T-helper 17 cell (primary cell): Measurements from ENCODE around the gene TAF11L14. TPM values are rescaled to one million over a fixed set of nuclear protein-coding genes. Genes with fewer than 3 reads are reported as not detected.
"Not testable (repeated sequence)": the region's sequence is repeated elsewhere in the genome, so short reads cannot be mapped to it uniquely, and the experiment has no call there.

Experiments
- ATAC-seq: fragments of 150-1000 bp; cut with Tn5 transposase; 2 replicates; pipeline ENCODE4 v1.10.0; 2021; ENCODE audit warnings: mild to moderate bottlenecking, moderate library complexity
- DNase-seq, 3 donors: peaks; one replicate each; pipeline versions ENCODE4 v3.0.0 to v3.0.0-alpha.2; 2020 to 2021
- H3K9me3 ChIP-seq: one replicate; pipeline ENCODE4 v1.7.0; 2013; ENCODE audit warnings: low read length, mild to moderate bottlenecking; ENCODE audit not compliant: control insufficient read depth, poor library complexity, severe bottlenecking
- H3K27ac Mint-ChIP-seq: one replicate; pipeline ENCODE4 v1.8.0; 2022; ENCODE audit warnings: mild to moderate bottlenecking, moderate library complexity, mixed read lengths
- H3K27me3 Mint-ChIP-seq: one replicate; pipeline ENCODE4 v1.8.0; 2022; ENCODE audit warnings: mixed read lengths
- H3K36me3 Mint-ChIP-seq: one replicate; pipeline ENCODE4 v1.8.0; 2022; ENCODE audit warnings: low read depth, mixed read lengths
- H3K4me1 Mint-ChIP-seq: one replicate; pipeline ENCODE4 v1.8.0; 2022; ENCODE audit warnings: mild to moderate bottlenecking, mixed read lengths
- H3K4me3 Mint-ChIP-seq: one replicate; pipeline ENCODE4 v1.8.0; 2022; ENCODE audit warnings: mild to moderate bottlenecking, moderate library complexity, mixed read lengths
- total RNA-seq, 4 donors: library from RNA in 2 of 4; stranded (reverse) in 2 of 4; gene quantifications; one replicate each; pipeline ENCODE4 v1.2.3 and lab custom pipeline; 2022 to 2026

Gene TAF11L14
- total RNA-seq, 2 donors from 2014 or later: not detected

- not testable (repeated sequence) for H3K4me1 Mint-ChIP-seq, H3K9me3 ChIP-seq, DNase-seq, ATAC-seq, H3K27ac Mint-ChIP-seq, H3K27me3 Mint-ChIP-seq, H3K36me3 Mint-ChIP-seq, H3K4me3 Mint-ChIP-seq
Observed at GRCh38 chr5:17649232-17649631, 15.0 kb downstream of the TAF11L14 start.

DNA sequence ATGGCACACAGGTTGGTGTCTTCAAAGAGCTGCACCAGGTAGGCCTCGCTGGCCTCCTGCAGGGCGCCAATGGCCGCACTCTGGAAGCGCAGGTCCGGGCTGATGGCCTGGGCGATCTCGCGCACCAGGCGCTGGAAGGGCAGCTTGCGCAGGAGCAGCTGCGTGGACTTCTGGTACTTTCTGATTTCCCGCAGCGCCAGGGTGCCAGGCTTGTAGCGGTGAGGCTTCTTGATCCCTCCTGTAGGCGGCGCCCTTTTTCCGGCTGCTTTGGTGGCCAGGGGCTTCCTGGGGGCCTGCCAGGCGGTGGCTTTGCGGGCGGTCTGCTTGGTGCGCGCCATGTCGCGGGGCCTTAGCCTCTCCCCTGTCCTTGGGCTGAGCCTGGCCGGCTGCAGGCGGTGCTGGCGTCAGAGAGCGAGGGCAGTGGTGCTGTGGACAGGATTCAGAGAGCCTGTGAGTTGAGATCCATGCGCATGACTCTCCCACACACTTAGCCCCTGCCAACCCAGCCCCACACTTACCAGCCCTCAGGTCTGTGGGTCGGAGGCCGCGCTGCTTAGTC, 21.0 kb downstream of the TAF11L14 start:
- not testable (repeated sequence) for H3K9me3 ChIP-seq, H3K27me3 Mint-ChIP-seq, H3K36me3 Mint-ChIP-seq, ATAC-seq, H3K4me1 Mint-ChIP-seq, H3K27ac Mint-ChIP-seq, H3K4me3 Mint-ChIP-seq, DNase-seq

DNA sequence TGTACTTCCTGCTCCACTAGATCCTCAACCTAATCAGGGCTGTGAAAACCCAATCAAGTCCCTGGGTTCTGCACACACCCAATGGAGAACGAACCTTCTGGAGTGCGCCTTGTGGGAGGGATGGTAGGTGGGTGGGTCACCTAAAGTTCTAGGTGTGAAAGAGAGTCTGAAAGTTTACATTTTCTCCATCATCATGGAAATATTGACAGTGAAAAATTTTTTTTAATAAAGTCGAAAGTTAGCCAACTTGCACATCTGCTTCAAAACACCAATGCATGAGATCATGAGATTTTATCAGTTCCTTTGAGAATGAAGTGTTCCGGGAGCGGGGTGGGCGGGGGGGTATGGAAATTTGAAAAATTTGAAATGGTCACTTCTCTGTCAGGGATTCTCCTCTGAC, 21.7 kb downstream of the TAF11L14 start:
- DNase-seq (no peak), ATAC-seq (no peak)
- H3K9me3 ChIP-seq: no peaks in the 10 kb centered on the region
- no peaks in the 10 kb centered on the region for H3K27me3 Mint-ChIP-seq
- H3K36me3 Mint-ChIP-seq: no peaks in the 10 kb centered on the region
- no peak overlapping the region for H3K27ac Mint-ChIP-seq
- no peak overlapping the region for H3K4me3 Mint-ChIP-seq
- no peaks in the 10 kb centered on the region for H3K4me1 Mint-ChIP-seq

DNA sequence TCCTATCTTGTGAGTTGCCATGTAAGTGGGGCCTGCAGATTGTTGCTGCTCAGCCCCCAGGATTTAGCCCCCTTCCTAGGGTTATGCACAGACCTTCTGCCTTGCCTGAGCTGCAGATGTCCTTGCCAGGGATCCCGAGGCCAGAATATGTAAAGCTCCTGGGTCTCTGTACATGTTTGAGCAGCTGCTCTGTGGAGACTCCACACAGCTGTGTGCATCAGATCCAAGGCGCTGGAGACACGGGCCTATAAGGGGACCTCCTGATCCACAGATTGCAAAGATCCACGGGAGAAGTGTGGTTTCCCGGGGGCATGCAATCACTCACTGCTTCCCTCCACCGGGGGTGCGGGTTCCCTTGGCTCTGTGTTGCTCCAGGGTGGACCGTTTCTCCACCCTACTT, 28.9 kb downstream of the TAF11L14 start:
- Mint-ChIP-seq H3K4me3 (no peak overlapping the region), H3K36me3 (no peaks in the 10 kb centered on the region), H3K27me3 (no peaks in the 10 kb centered on the region), H3K27ac (no peak overlapping the region), H3K4me1 (no peaks in the 10 kb centered on the region)
- DNase-seq (no peak), ATAC-seq (no peak)
- H3K9me3 ChIP-seq: no peaks in the 10 kb centered on the region

DNA sequence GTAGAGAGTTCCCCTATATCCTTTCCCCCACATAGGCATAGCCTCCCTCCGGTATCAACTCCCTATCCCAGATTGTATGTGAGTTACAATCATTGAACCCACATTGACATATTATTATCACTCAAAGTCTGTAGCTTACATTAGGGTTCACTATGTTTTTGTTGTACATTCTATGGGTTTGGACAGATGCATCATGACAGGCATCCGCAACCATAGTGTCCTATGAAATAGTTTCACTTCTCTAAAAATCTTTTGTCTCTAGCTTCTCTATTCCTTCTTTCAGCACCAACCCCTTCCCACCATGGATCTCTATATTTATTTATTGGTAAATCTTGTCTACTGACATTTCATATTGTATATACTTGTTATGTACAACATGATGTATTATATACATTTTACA, 31.6 kb downstream of the TAF11L14 start:
- ATAC-seq: no peak
- H3K27ac Mint-ChIP-seq: no peak overlapping the region
- H3K27me3 Mint-ChIP-seq: no peaks in the 10 kb centered on the region
- H3K4me1 Mint-ChIP-seq: no peaks in the 10 kb centered on the region
- H3K9me3 ChIP-seq: no peaks in the 10 kb centered on the region
- H3K4me3 Mint-ChIP-seq: no peak overlapping the region
- DNase-seq: no peak
- H3K36me3 Mint-ChIP-seq: no peaks in the 10 kb centered on the region

- no peak overlapping the region for H3K27ac Mint-ChIP-seq
- no peaks in the 10 kb centered on the region for H3K36me3 Mint-ChIP-seq
- no peaks in the 10 kb centered on the region for H3K4me1 Mint-ChIP-seq
- no peaks in the 10 kb centered on the region for H3K27me3 Mint-ChIP-seq
- H3K4me3 Mint-ChIP-seq: no peak overlapping the region
- ATAC-seq (no peak), DNase-seq (no peak)
- H3K9me3 ChIP-seq: no peaks in the 10 kb centered on the region
Observed at GRCh38 chr5:17666726-17667235, 32.5 kb downstream of the TAF11L14 start.

GRCh38 chr5:17670353-17670752, 36.1 kb downstream of the TAF11L14 start:
- Mint-ChIP-seq H3K27ac (no peak overlapping the region), H3K4me1 (no peaks in the 10 kb centered on the region), H3K4me3 (no peak overlapping the region), H3K27me3 (no peaks in the 10 kb centered on the region), H3K36me3 (no peaks in the 10 kb centered on the region)
- no peaks in the 10 kb centered on the region for H3K9me3 ChIP-seq
- ATAC-seq: no peak
- no peak for DNase-seq

DNA sequence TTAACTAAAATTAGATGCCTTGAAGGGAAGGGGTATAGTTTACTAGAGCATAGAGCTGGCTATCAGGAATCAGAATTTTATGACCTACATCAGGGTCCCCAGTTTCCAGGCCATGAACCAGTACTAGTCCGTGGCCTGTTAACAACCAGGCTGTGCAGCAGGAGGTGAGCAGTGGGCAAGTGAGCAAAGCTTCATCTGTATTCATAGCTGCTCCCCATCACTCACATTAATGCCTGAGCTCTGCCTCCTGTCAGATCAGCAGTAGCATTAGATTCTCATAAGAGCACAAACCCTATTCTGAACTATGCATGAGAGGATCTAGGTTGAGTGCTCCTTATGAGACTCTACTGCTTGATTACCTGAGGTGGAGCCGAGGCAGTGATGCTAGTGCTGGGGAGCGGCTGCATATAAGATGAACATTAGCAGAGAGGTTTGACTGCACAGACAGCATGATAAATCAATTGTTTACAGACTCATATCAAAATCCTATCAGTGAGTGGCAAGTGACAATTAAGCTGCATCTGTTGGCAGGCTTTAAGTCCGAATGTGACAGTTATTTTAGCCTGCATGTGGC, 44.6 kb downstream of the TAF11L14 start:
- Mint-ChIP-seq H3K36me3 (no peaks in the 10 kb centered on the region), H3K27ac (no peak overlapping the region), H3K4me3 (no peak overlapping the region), H3K27me3 (no peaks in the 10 kb centered on the region), H3K4me1 (no peaks in the 10 kb centered on the region)
- no peak for DNase-seq
- H3K9me3 ChIP-seq: no peaks in the 10 kb centered on the region
- no peak for ATAC-seq

DNA sequence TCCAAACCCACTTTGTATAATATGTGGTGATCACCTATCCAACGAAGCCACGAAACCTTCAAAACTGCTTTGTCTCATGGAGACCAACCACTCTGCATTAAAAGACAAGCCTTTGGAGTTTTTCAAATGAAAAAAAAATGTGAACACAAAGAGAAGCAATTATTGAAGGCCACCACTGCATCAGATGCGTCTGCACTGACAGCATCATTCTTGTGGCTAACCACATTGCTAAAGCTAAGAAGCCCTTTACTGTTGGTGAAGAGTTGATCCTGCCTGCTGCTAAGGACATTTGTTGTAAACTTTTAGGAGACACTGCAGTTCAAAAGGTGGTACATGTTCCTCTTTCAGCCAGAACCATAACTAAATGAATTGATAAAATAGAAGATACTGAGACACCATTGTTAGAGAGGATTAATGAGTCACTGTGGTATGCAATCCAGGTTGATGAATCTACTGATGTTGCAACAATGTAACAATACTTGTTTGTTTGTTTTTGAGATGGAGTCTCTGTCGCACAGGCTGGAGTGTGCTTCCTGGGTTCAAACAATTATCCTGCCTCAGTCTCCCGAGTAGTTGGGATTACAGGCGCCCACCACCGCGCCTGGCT, 45.4 kb downstream of the TAF11L14 start:
- Mint-ChIP-seq H3K4me1 (no peaks in the 10 kb centered on the region), H3K36me3 (no peaks in the 10 kb centered on the region), H3K27me3 (no peaks in the 10 kb centered on the region), H3K4me3 (no peak overlapping the region), H3K27ac (no peak overlapping the region)
- ATAC-seq (no peak), DNase-seq (no peak)
- no peaks in the 10 kb centered on the region for H3K9me3 ChIP-seq

- Mint-ChIP-seq H3K4me3 (no peak overlapping the region), H3K27ac (no peak overlapping the region), H3K36me3 (no peaks in the 10 kb centered on the region), H3K4me1 (no peaks in the 10 kb centered on the region), H3K27me3 (no peaks in the 10 kb centered on the region)
- no peaks in the 10 kb centered on the region for H3K9me3 ChIP-seq
- ATAC-seq (no peak), DNase-seq (no peak)
Observed at GRCh38 chr5:17680737-17681136, 46.5 kb downstream of the TAF11L14 start.

Other genes starting within 250 kb of the TAF11L14 start
- gene TAF11L2, start 136.2 kb upstream of the TAF11L14 start, total RNA-seq: not detected
- not detected for gene TAF11L3, start 116.1 kb upstream of the TAF11L14 start, total RNA-seq
- gene TAF11L4, start 112.7 kb upstream of the TAF11L14 start, total RNA-seq: not detected
- not detected for gene TAF11L5, start 109.2 kb upstream of the TAF11L14 start, total RNA-seq
- gene TAF11L6, start 105.8 kb upstream of the TAF11L14 start, total RNA-seq: not detected
- gene TAF11L7, start 48.7 kb upstream of the TAF11L14 start, total RNA-seq: not detected
- gene TAF11L8, start 43.5 kb upstream of the TAF11L14 start, total RNA-seq: not detected
- not detected for gene TAF11L9, start 40.1 kb upstream of the TAF11L14 start, total RNA-seq
- gene TAF11L10, start 36.6 kb upstream of the TAF11L14 start, total RNA-seq: not detected
- gene TAF11L11, start 30.3 kb upstream of the TAF11L14 start, total RNA-seq: not detected
- not detected for gene TAF11L12, start 24.1 kb upstream of the TAF11L14 start, total RNA-seq
- gene TAF11L13, start 2.4 kb upstream of the TAF11L14 start, total RNA-seq: not detected